ENCODE results near the gene SETBP1.

SETBP1 gene

GRCh38 chr18:44881461-44882162, 200.9 kb downstream of the SETBP1 start:
- no peak for DNase-seq

GRCh38 chr18:44882163-44882868, 201.6 kb downstream of the SETBP1 start:
- no peak for DNase-seq

GRCh38 chr18:44883671-44884070, 203.0 kb downstream of the SETBP1 start:
- DNase-seq, result peak; percentile 17

- DNase-seq, result no peak
These were observed 203.7 kb downstream of the SETBP1 start for GRCh38 chr18:44884431-44884830.

- no peak for DNase-seq
These were observed 204.8 kb downstream of the SETBP1 start for GRCh38 chr18:44885507-44885906.

GRCh38 chr18:44887227-44887631, 206.5 kb downstream of the SETBP1 start:
- DNase-seq, result peak; percentile 56

- DNase-seq, result no peak
These were observed 208.4 kb downstream of the SETBP1 start for GRCh38 chr18:44889111-44889510.

- no peak for DNase-seq
These were observed 212.5 kb downstream of the SETBP1 start for GRCh38 chr18:44893045-44893706.

- DNase-seq, result no peak
These were observed 213.3 kb downstream of the SETBP1 start for GRCh38 chr18:44893966-44894365.

GRCh38 chr18:44895176-44895798, 214.6 kb downstream of the SETBP1 start:
- peak; percentile 76 for DNase-seq

- DNase-seq, result no peak
These were observed 216.2 kb downstream of the SETBP1 start for GRCh38 chr18:44896846-44897245.

GRCh38 chr18:44897411-44897810, 216.7 kb downstream of the SETBP1 start:
- no peak for DNase-seq

GRCh38 chr18:44897816-44898215, 217.1 kb downstream of the SETBP1 start:
- DNase-seq, result no peak

- DNase-seq, result no peak
These were observed 217.8 kb downstream of the SETBP1 start for GRCh38 chr18:44898498-44898897.

- no peak for DNase-seq
These were observed 219.1 kb downstream of the SETBP1 start for GRCh38 chr18:44899832-44900231.

GRCh38 chr18:44900627-44901026, 219.9 kb downstream of the SETBP1 start:
- DNase-seq, result no peak

GRCh38 chr18:44901283-44901682, 220.6 kb downstream of the SETBP1 start:
- no peak for DNase-seq

- DNase-seq, result no peak
These were observed 222.6 kb downstream of the SETBP1 start for GRCh38 chr18:44903327-44903726.

GRCh38 chr18:44904768-44905167, 224.1 kb downstream of the SETBP1 start:
- DNase-seq, result no peak

GRCh38 chr18:44909191-44909719, 228.6 kb downstream of the SETBP1 start:
- DNase-seq, result no peak

GRCh38 chr18:44911260-44911659, 230.6 kb downstream of the SETBP1 start:
- no peak for DNase-seq

- DNase-seq, result no peak
These were observed 231.1 kb downstream of the SETBP1 start for GRCh38 chr18:44911773-44912172.
